GM23338 (cell line): ENCODE results near the gene DTD2. TPM values are rescaled to one million over a fixed set of nuclear protein-coding genes. Genes with fewer than 3 reads are reported as not detected.

Experiments
- ATAC-seq: fragments of 200-7000 bp; cut with Tn5 transposase; 3 replicates; pipeline ENCODE4 v1.9.1; 2020
- DNase-seq: peaks from one replicate; pipeline ENCODE4 v3.0.0-alpha.2; 2015; ENCODE audit warnings: low spot score
- H2AFZ ChIP-seq: fragments of 200-600 bp; sonication (generic); 2 replicates; pipeline ENCODE4 v1.8.0; 2016; ENCODE audit warnings: antibody characterized with exemption, mild to moderate bottlenecking, moderate library complexity
- H3F3A ChIP-seq: fragments of 200-600 bp; sonication (generic); replicated peaks from 2 replicates; pipeline ENCODE4 v1.8.0; 2017; ENCODE audit warnings: antibody characterized with exemption, mixed run types, low read depth
- H3K27ac ChIP-seq: fragments of 200-600 bp; sonication (generic); 2 replicates; pipeline ENCODE4 v1.6.1; 2016; ENCODE audit warnings: low read depth
- H3K27me3 ChIP-seq: fragments of 200-600 bp; sonication (generic); 2 replicates; pipeline ENCODE4 v1.8.0; 2016; ENCODE audit warnings: mild to moderate bottlenecking, mixed run types, moderate library complexity; ENCODE audit not compliant: insufficient read depth
- H3K36me3 ChIP-seq: fragments of 200-600 bp; sonication (generic); 2 replicates; pipeline ENCODE4 v1.8.0; 2016; ENCODE audit warnings: mild to moderate bottlenecking; ENCODE audit not compliant: insufficient read depth
- H3K4me1 ChIP-seq: fragments of 200-600 bp; sonication (generic); 2 replicates; pipeline ENCODE4 v1.8.0; 2016; ENCODE audit warnings: mild to moderate bottlenecking, moderate library complexity; ENCODE audit not compliant: insufficient read depth
- H3K4me2 ChIP-seq: fragments of 200-600 bp; sonication (generic); 2 replicates; pipeline ENCODE4 v1.7.1; 2017; ENCODE audit warnings: mixed run types
- H3K4me3 ChIP-seq: fragments of 200-600 bp; sonication (generic); 2 replicates; pipeline ENCODE4 v1.6.1; 2016; ENCODE audit warnings: mixed run types
- H3K79me2 ChIP-seq: fragments of 200-600 bp; sonication (generic); replicated peaks from 2 replicates; pipeline ENCODE4 v1.8.0; 2017; ENCODE audit warnings: mild to moderate bottlenecking; ENCODE audit not compliant: insufficient read depth
- H3K9me2 ChIP-seq: fragments of 200-600 bp; sonication (generic); 2 replicates; pipeline ENCODE4 v1.8.0; 2017; ENCODE audit not compliant: insufficient read depth
- H4K20me1 ChIP-seq: fragments of 200-600 bp; sonication (generic); replicated peaks from 2 replicates; pipeline ENCODE4 v1.8.0; 2017; ENCODE audit warnings: mild to moderate bottlenecking; ENCODE audit not compliant: insufficient read depth
- H3K27ac Mint-ChIP-seq: 2 replicates; pipeline ENCODE4 v1.8.0; 2020; ENCODE audit warnings: inconsistent platforms, mild to moderate bottlenecking, moderate library complexity, mixed read lengths
- H3K27me3 Mint-ChIP-seq: 3 replicates; pipeline ENCODE4 v1.8.0; 2022; ENCODE audit warnings: low read depth, mild to moderate bottlenecking, moderate library complexity, mixed read lengths, inconsistent platforms; ENCODE audit not compliant: insufficient read depth, poor library complexity
- H3K36me3 Mint-ChIP-seq: 3 replicates; pipeline ENCODE4 v1.8.0; 2021; ENCODE audit warnings: low read depth, mild to moderate bottlenecking, inconsistent platforms, moderate library complexity, mixed read lengths
- H3K4me1 Mint-ChIP-seq: 3 replicates; pipeline ENCODE4 v1.8.0; 2020; ENCODE audit warnings: mild to moderate bottlenecking, inconsistent platforms, mixed read lengths
- H3K4me3 Mint-ChIP-seq: 3 replicates; pipeline ENCODE4 v1.8.0; 2021; ENCODE audit warnings: moderate library complexity, mild to moderate bottlenecking, inconsistent platforms, mixed read lengths
- H3K9me3 Mint-ChIP-seq: 3 replicates; pipeline ENCODE4 v1.8.0; 2020; ENCODE audit warnings: moderate library complexity, mild to moderate bottlenecking, inconsistent platforms, mixed read lengths
- EZH2 ChIP-seq: fragments of 200-600 bp; sonication (generic); IDR thresholded peaks from one replicate; pipeline ENCODE4 v1.8.0; 2017; ENCODE audit warnings: antibody characterized with exemption, mild to moderate bottlenecking, low read depth; ENCODE audit not compliant: unreplicated experiment
- EZH2phosphoT487 ChIP-seq: fragments of 200-600 bp; sonication (generic); IDR thresholded peaks from one replicate; pipeline ENCODE4 v1.8.1; 2018; ENCODE audit warnings: antibody characterized with exemption; ENCODE audit not compliant: unreplicated experiment
- POLR2AphosphoS5 ChIP-seq: IDR thresholded peaks from 2 replicates; pipeline ENCODE4 v1.6.1; 2016; ENCODE audit warnings: antibody characterized with exemption, low read depth
- REST ChIP-seq: IDR thresholded peaks from one replicate; pipeline ENCODE4 v1.6.1; 2018; ENCODE audit warnings: antibody characterized with exemption; ENCODE audit not compliant: unreplicated experiment
- ZNF114 ChIP-seq: fragments of 250-450 bp; sonication (Bioruptor Pico); IDR thresholded peaks from 2 replicates; pipeline ENCODE4 v1.5.0; 2020; ENCODE audit warnings: mild to moderate bottlenecking, moderate library complexity
- ZNF331 ChIP-seq: fragments of 250-450 bp; sonication (Bioruptor Pico); IDR thresholded peaks from 2 replicates; pipeline ENCODE4 v1.5.0; 2020; ENCODE audit warnings: low read depth, mild to moderate bottlenecking, moderate library complexity
- ZNF462 ChIP-seq: fragments of 250-450 bp; sonication (Bioruptor Pico); IDR thresholded peaks from 2 replicates; pipeline ENCODE4 v1.5.0; 2020; ENCODE audit warnings: mild to moderate bottlenecking, moderate library complexity
- polyA plus RNA-seq: library from polyadenylated mRNA; unstranded; fragments of >200 nt; fragmentation: Nextera tagmentation; extraction: Ambion mirVana; gene quantifications from 2 replicates; pipeline ENCODE4 v1.2.1, GENCODE V29; 2016
- total RNA-seq: library from RNA; depleted of rRNA; stranded (reverse); fragments of >200 nt; shearing (Covaris generic); gene quantifications from 2 replicates; pipeline ENCODE4 v1.2.3, GENCODE V29; 2014

The DTD2 gene
- total and polyA plus RNA-seq, 2 experiments from 2014 or later: 6.3 to 37.5 TPM

GRCh38 chr14:31445703-31446102, 11.6 kb downstream of the DTD2 start:
- ATAC-seq (no peak), DNase-seq (no peak)
- Histone ChIP-seq H3K27me3 (no peaks in the 10 kb centered on the region), H2AFZ (no peak overlapping the region), H3K36me3 (no peaks in the 10 kb centered on the region), H3K4me1 (no peaks in the 10 kb centered on the region), H3K9me2 (no peaks in the 10 kb centered on the region), H3K4me2 (no peak overlapping the region), H3K4me3 (no peak overlapping the region), H4K20me1 (no peaks in the 10 kb centered on the region), H3F3A (no peaks in the 10 kb centered on the region), H3K79me2 (no peaks in the 10 kb centered on the region), H3K27ac (no peak overlapping the region)
- Mint-ChIP-seq H3K9me3 (no peaks in the 10 kb centered on the region), H3K36me3 (peaks cover 8% of the 10 kb centered on the region; the same call in 2 of the 3 replicates), H3K27me3 (no peaks in the 10 kb centered on the region), H3K27ac (no peak overlapping the region; the same call in 1 of the 2 replicates), H3K4me3 (no peak overlapping the region), H3K4me1 (no peaks in the 10 kb centered on the region)
- TF ChIP-seq ZNF114 (CRISPR knock-in tag) (no peak), EZH2 (no peak), ZNF331 (CRISPR knock-in tag) (no peak), POLR2AphosphoS5 (no peak), ZNF462 (CRISPR knock-in tag) (no peak)

DNA sequence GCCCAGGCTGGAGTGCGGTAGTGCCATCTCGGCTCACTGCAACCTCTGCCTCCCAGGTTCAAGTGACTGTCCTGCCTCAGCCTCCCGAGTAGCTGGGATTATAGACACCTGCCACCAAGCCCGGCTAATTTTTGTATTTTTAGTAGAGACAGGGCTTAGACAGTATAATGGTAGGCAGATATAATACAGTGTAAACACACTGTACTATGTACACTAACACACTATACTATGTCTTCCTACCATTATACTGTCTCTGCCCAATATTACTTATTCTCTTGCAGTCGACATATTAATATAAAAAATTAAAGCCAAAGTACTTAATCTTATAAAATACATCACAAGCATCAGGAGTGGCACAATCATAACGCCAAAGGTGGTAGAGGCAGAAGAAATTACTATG, 15.0 kb downstream of the DTD2 start:
- no peaks in the 10 kb centered on the region for H3K4me1 Mint-ChIP-seq
- H3K9me3 Mint-ChIP-seq: peaks cover 16% of the 10 kb centered on the region
- no peak for ATAC-seq
- Histone ChIP-seq H3F3A (no peaks in the 10 kb centered on the region), H3K79me2 (no peaks in the 10 kb centered on the region), H3K4me1 (no peaks in the 10 kb centered on the region), H2AFZ (no peak overlapping the region), H3K9me2 (no peaks in the 10 kb centered on the region; the same call in 1 of the 2 replicates), H3K36me3 (peaks cover 8% of the 10 kb centered on the region; the same call in 1 of the 2 replicates), H3K27ac (no peak overlapping the region), H3K4me3 (no peak overlapping the region), H4K20me1 (no peaks in the 10 kb centered on the region), H3K4me2 (no peak overlapping the region), H3K27me3 (no peaks in the 10 kb centered on the region)
- no peak for DNase-seq
- H3K27me3 Mint-ChIP-seq: no peaks in the 10 kb centered on the region
- no peak overlapping the region for H3K27ac Mint-ChIP-seq
- peaks cover 23% of the 10 kb centered on the region for H3K36me3 Mint-ChIP-seq
- no peak overlapping the region for H3K4me3 Mint-ChIP-seq
- TF ChIP-seq REST (no peak), EZH2phosphoT487 (no peak), EZH2 (no peak)
